Mucosa of rectum (tissue), 2 donors: Measurements from ENCODE around the gene SP140.
A peak's percentile ranks its signal among the peaks of the same experiment; 100 is the strongest.

Source experiments
- H3K27ac ChIP-seq, 2 donors: one replicate each; pipeline ENCODE4 v1.7.0; 2013; ENCODE audit warnings: inconsistent platforms in 2 of 2, low read depth in 2 of 2, low read length in 2 of 2
- H3K27me3 ChIP-seq, 2 donors: one replicate each; pipeline ENCODE4 v1.7.0; 2013; ENCODE audit warnings: low read length in 2 of 2; ENCODE audit not compliant: control insufficient read depth in 2 of 2, insufficient read depth in 2 of 2
- H3K36me3 ChIP-seq, 2 donors: one replicate each; pipeline ENCODE4 v1.7.0; 2013; ENCODE audit warnings: low read length in 2 of 2; ENCODE audit not compliant: control insufficient read depth in 2 of 2, insufficient read depth in 2 of 2
- H3K4me1 ChIP-seq, 2 donors: one replicate each; pipeline ENCODE4 v1.7.0; 2013; ENCODE audit warnings: low read length in 2 of 2, mild to moderate bottlenecking in 1 of 2; ENCODE audit not compliant: control insufficient read depth in 2 of 2, insufficient read depth in 2 of 2
- H3K4me3 ChIP-seq, 2 donors: one replicate each; pipeline ENCODE4 v1.7.0; 2013; ENCODE audit warnings: low read length in 2 of 2
- H3K9ac ChIP-seq, 2 donors: one replicate each; pipeline ENCODE4 v1.7.0; 2013; ENCODE audit warnings: low read length in 2 of 2, low read depth in 1 of 2, mild to moderate bottlenecking in 1 of 2
- H3K9me3 ChIP-seq, 2 donors: one replicate each; pipeline ENCODE4 v1.7.0; 2013; ENCODE audit warnings: low read length in 2 of 2; ENCODE audit not compliant: control insufficient read depth in 2 of 2
- donor health status: healthy.
- donor health status: Normal muscosa, but diverticular disease.

SP140 gene

GRCh38 chr2:230224458-230224857 is 1.1 kb upstream of the SP140 start:
- no peaks in the 10 kb centered on the region for H3K36me3 ChIP-seq
- no peaks in the 10 kb centered on the region for H3K9me3 ChIP-seq
- H3K27ac ChIP-seq = no peak overlapping the region
- H3K9ac ChIP-seq = no peak overlapping the region
- no peak overlapping the region for H3K4me3 ChIP-seq
- no peaks in the 10 kb centered on the region for H3K27me3 ChIP-seq
- peaks cover 0 to 6% of the 10 kb centered on the region in 2 donors for H3K4me1 ChIP-seq

GRCh38 chr2:230226051-230226551 is 565 bp downstream of the SP140 start:
- Histone ChIP-seq H3K27ac (peak overlapping the region; percentile 74), H3K9ac (peak overlapping the region; percentile 27 to 41), H3K4me1 (no peaks in the 10 kb centered on the region), H3K27me3 (no peaks in the 10 kb centered on the region), H3K4me3 (peak overlapping the region; percentile 43 to 67), H3K36me3 (no peaks in the 10 kb centered on the region), H3K9me3 (peaks cover 0 to 5% of the 10 kb centered on the region in 2 donors)

- peak overlapping the region in 1 of 2 donors; percentile 17 for H3K9ac ChIP-seq
- no peaks in the 10 kb centered on the region for H3K27me3 ChIP-seq
Observed at GRCh38 chr2:230227216-230227615, 1.7 kb downstream of the SP140 start.

DNA sequence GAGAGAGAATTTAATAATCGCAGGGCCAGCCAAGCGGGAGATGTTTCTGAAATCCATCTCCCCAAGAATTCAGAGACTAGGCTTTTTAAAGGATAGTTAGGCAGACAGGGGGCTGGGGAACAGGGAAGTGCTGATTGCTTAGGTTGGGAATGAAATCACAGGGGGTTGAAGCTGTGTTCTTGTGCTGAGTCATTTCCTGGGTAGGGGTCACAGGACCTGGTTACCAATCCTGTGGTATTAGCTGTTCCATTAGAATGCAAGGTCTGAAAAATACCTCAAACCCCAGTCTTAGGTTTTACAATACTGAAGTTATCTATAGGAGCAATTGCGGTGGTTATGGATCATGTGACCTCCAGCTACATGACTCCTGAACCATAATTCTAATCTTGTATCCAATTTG is 4.6 kb downstream of the SP140 start:
- no peak overlapping the region for H3K27ac ChIP-seq
- no peak overlapping the region for H3K9ac ChIP-seq
- peaks cover 2 to 5% of the 10 kb centered on the region in 2 donors for H3K9me3 ChIP-seq
- H3K27me3 ChIP-seq = no peaks in the 10 kb centered on the region
- H3K4me3 ChIP-seq = no peak overlapping the region
- no peaks in the 10 kb centered on the region for H3K4me1 ChIP-seq
- no peaks in the 10 kb centered on the region for H3K36me3 ChIP-seq

More at GRCh38 chr2:230227216-230227615, 1.7 kb downstream of the SP140 start:
- H3K27ac ChIP-seq = peak overlapping the region in 1 of 2 donors; percentile 45
- peak overlapping the region in 1 of 2 donors; percentile 53 for H3K4me3 ChIP-seq
- peaks cover 2 to 5% of the 10 kb centered on the region in 2 donors for H3K9me3 ChIP-seq
- H3K4me1 ChIP-seq = no peaks in the 10 kb centered on the region
- no peaks in the 10 kb centered on the region for H3K36me3 ChIP-seq

GRCh38 chr2:230230496-230231200 is 5.1 kb downstream of the SP140 start:
- no peaks in the 10 kb centered on the region for H3K36me3 ChIP-seq
- H3K4me1 ChIP-seq = no peaks in the 10 kb centered on the region
- H3K4me3 ChIP-seq = peak overlapping the region in 1 of 2 donors; percentile 7
- peaks cover 2 to 5% of the 10 kb centered on the region in 2 donors for H3K9me3 ChIP-seq
- no peak overlapping the region for H3K27ac ChIP-seq
- no peaks in the 10 kb centered on the region for H3K27me3 ChIP-seq
- no peak overlapping the region for H3K9ac ChIP-seq

DNA sequence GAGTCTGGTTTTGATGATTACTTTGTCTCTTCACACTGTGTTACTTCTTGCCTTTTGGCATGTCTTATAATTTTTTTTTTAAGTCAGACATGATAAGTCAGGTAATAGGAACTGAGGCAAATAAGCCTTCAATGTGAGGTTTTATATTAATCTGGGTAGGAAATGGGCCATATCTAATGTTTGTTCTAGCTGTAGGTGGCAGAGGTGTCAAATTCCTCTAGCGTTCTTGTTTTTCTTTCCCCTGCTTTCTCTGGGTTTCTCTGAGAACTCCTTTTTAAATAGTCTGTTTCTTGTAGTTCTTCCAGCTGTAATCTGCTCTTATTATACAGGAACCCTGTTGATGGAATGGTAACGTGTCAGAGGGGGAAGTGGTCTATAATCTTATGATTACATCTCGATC is 5.7 kb downstream of the SP140 start:
- Histone ChIP-seq H3K9ac (no peak overlapping the region), H3K4me1 (no peaks in the 10 kb centered on the region), H3K9me3 (peaks cover 2 to 5% of the 10 kb centered on the region in 2 donors), H3K27me3 (no peaks in the 10 kb centered on the region), H3K4me3 (no peak overlapping the region), H3K27ac (no peak overlapping the region), H3K36me3 (no peaks in the 10 kb centered on the region)

DNA sequence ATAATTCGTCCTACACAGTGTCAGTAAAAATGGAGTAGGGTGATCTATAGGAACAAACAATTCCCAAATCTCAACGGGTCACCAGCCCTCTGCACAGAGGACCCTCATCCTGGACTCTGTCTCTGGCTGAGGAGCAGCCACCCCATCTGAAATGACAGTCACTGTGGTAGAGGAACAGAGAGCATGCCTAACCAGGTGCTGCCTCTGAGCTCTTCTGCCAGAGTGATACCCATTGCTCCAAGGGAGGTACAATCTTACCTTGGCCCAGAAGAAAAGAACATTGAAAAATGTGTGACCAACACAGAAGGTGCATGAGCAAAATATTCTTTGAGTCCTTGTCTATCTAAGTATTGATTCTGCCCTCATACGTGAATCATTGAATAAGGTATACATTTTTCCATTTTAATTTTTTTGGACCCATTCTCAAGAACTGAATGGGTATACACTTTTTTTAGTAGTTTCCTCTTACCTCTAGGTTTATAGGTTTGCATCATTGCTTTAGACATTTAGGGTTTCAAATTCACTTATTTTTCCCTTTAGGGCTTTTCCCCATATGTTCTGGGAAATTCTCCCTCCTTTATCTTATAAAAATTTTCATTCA is 8.7 kb downstream of the SP140 start:
- no peaks in the 10 kb centered on the region for H3K4me1 ChIP-seq
- peaks cover 2 to 5% of the 10 kb centered on the region in 2 donors for H3K9me3 ChIP-seq
- H3K27ac ChIP-seq = no peak overlapping the region
- no peak overlapping the region for H3K9ac ChIP-seq
- no peaks in the 10 kb centered on the region for H3K36me3 ChIP-seq
- H3K27me3 ChIP-seq = no peaks in the 10 kb centered on the region
- no peak overlapping the region for H3K4me3 ChIP-seq

- no peak overlapping the region for H3K4me3 ChIP-seq
- peaks cover 2 to 5% of the 10 kb centered on the region in 2 donors for H3K9me3 ChIP-seq
- H3K27me3 ChIP-seq = no peaks in the 10 kb centered on the region
- no peaks in the 10 kb centered on the region for H3K4me1 ChIP-seq
- no peaks in the 10 kb centered on the region for H3K36me3 ChIP-seq
- H3K27ac ChIP-seq = no peak overlapping the region
- no peak overlapping the region for H3K9ac ChIP-seq
Observed at GRCh38 chr2:230234845-230235244, 9.3 kb downstream of the SP140 start.

GRCh38 chr2:230244211-230244610 is 18.7 kb downstream of the SP140 start:
- Histone ChIP-seq H3K4me1 (no peaks in the 10 kb centered on the region), H3K36me3 (no peaks in the 10 kb centered on the region), H3K27ac (no peak overlapping the region), H3K4me3 (no peak overlapping the region), H3K9me3 (no peaks in the 10 kb centered on the region), H3K9ac (no peak overlapping the region), H3K27me3 (no peaks in the 10 kb centered on the region)

DNA sequence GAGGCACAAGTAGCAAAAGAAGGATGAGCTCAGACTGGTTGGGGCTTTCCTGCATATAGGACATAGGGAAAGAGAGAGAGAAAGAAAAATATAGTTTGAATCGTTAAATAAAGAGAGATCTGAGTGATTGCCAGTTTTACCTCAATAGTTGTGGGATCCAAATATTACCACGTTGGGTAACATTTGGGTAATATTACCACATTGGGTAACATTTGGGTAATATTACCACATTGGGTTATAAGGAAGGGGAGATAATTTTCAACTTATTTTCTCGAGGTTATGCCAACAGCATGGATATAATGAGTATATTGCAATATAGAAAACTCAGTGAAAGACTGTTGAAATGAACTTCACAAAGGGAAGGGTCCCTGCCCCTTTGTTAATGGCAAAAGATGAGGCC is 20.7 kb downstream of the SP140 start:
- H3K27me3 ChIP-seq = no peaks in the 10 kb centered on the region
- no peak overlapping the region for H3K4me3 ChIP-seq
- H3K9ac ChIP-seq = no peak overlapping the region
- H3K36me3 ChIP-seq = no peaks in the 10 kb centered on the region
- H3K4me1 ChIP-seq = no peaks in the 10 kb centered on the region
- no peaks in the 10 kb centered on the region for H3K9me3 ChIP-seq
- no peak overlapping the region for H3K27ac ChIP-seq
